HEK293 (cell line): ENCODE measurements around the gene PITPNC1.

ENCODE experiments used
- CTCF ChIP-seq: fragments of 450-650 bp; formaldehyde crosslinking; IDR thresholded peaks from 2 replicates; pipeline ENCODE4 v1.5.1; 2016; ENCODE audit warnings: missing biosample characterization, missing genetic modification characterization
- ELK4 ChIP-seq: IDR thresholded peaks from 2 replicates; pipeline ENCODE4 v1.6.1; 2011; ENCODE audit warnings: mild to moderate bottlenecking, low read depth, low read length, borderline replicate concordance
- TSHZ1 ChIP-seq: fragments of 450-650 bp; formaldehyde crosslinking; IDR thresholded peaks from 2 replicates; pipeline ENCODE4 v1.5.1; 2016; ENCODE audit warnings: missing biosample characterization, missing genetic modification characterization, borderline replicate concordance
- ZBTB21 ChIP-seq: fragments of 450-650 bp; formaldehyde crosslinking; IDR thresholded peaks from 2 replicates; pipeline ENCODE4 v1.5.1; 2017; ENCODE audit warnings: missing biosample characterization, missing genetic modification characterization
- ZNF350 ChIP-seq: fragments of 450-650 bp; formaldehyde crosslinking; IDR thresholded peaks from 2 replicates; pipeline ENCODE4 v1.5.0; 2017; ENCODE audit warnings: missing biosample characterization, mild to moderate bottlenecking, missing genetic modification characterization
- ZNF747 ChIP-seq: fragments of 450-650 bp; formaldehyde crosslinking; IDR thresholded peaks from 2 replicates; pipeline ENCODE4 v1.5.1; 2016; ENCODE audit warnings: missing biosample characterization, missing genetic modification characterization
- ZNF785 ChIP-seq: fragments of 450-650 bp; formaldehyde crosslinking; IDR thresholded peaks from 2 replicates; pipeline ENCODE4 v1.5.1; 2016; ENCODE audit warnings: missing biosample characterization, missing genetic modification characterization

GRCh38 chr17:67448449-67448848 lies 71.4 kb downstream of the PITPNC1 start:
- TF ChIP-seq CTCF (no peak), ZNF747 (tag by site-specific recombination) (no peak), ZNF350 (tag by site-specific recombination) (no peak), ZNF785 (tag by site-specific recombination) (no peak), TSHZ1 (tag by site-specific recombination) (no peak), ZBTB21 (tag by site-specific recombination) (no peak), ELK4 (no peak)
